Measurements from ENCODE around the gene LRRC75A.
"Not testable (repeated sequence)": the region's sequence is repeated elsewhere in the genome, so short reads cannot be mapped to it uniquely, and the experiment has no call there.

The LRRC75A gene

DNA sequence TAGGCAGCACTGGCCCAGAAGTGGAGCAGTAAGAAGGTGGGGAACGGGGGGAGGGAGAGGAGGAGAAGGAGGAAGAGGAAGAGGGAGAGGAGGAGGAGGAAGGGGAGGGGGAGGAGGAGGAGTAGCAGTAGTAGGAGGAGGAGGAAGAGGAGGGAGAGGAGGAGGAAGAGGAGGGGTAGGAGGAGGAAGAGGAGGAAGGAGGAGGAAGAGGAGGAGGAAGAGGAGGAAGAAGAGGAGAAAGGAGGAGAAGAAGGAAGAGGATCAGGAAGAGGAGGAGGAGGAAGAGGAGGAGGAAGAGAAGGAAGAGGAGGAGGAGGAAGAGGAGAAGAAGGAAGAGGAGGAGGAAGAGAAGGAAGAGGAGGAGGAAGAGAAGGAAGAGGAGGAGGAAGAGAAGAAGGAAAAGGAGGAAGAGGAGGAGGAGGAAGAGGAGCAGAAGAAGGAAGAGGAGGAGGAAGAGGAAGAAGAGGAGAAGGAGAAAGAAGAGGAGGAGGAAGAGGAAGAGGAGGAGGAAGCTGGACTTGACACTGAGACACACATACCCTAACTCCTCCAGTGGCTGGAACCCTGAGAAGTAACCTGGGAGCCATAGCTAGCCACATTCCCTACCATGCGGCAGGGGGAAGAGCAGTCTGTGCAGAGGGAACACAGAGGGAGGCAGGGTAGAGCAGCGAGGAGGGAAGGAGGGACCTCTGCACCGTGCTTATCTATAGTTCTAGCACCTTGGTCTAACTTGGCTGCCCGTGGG, 35.8 kb downstream of the LRRC75A start:
- Histone ChIP-seq H3K4me1 (ENCODE audit: control insufficient read depth, insufficient read depth, low read length) (peaks cover 14% of the 10 kb centered on the region), H3K36me3 (ENCODE audit: control insufficient read depth, insufficient read depth, low read length) (no peaks in the 10 kb centered on the region), H3K4me3 (ENCODE audit: insufficient read depth, low read depth, low read length) (no peak overlapping the region), H3K9me3 (ENCODE audit: control insufficient read depth, low read length) (no peaks in the 10 kb centered on the region), H3K27me3 (ENCODE audit: control insufficient read depth, insufficient read depth, low read length, poor library complexity, severe bottlenecking) (no peaks in the 10 kb centered on the region), H3K27ac (ENCODE audit: insufficient read depth, low read depth, low read length, poor library complexity, severe bottlenecking) (no peak overlapping the region)
- WGBS, 2 experiments, result 81 to 84% methylated on average over 5 of the region's 5 CpGs

DNA sequence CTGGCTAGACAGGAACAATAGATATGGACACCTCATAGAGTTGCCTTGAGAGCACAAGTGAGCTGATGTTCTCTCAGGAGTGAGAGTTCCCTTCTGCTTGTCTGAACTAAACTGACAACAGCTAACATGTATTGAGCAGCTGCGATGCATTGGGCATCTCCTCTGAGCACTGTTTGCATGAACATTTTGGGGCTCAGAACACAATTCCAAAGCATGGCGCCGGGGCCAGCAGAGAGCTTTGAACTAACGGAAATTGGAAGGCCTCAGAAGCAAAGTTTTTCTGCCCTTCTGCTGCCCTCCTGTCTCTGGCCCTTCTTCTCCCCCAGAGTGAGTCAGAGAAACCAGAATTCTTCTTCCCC, 38.5 kb downstream of the LRRC75A start:
- H3K27me3 ChIP-seq (ENCODE audit: control insufficient read depth, insufficient read depth, low read length, poor library complexity, severe bottlenecking), result no peaks in the 10 kb centered on the region
- H3K4me1 ChIP-seq (ENCODE audit: control insufficient read depth, insufficient read depth, low read length), result peaks cover 4% of the 10 kb centered on the region
- H3K4me3 ChIP-seq (ENCODE audit: insufficient read depth, low read depth, low read length), result no peak overlapping the region
- peaks cover 3% of the 10 kb centered on the region for H3K36me3 ChIP-seq (ENCODE audit: control insufficient read depth, insufficient read depth, low read length)
- H3K27ac ChIP-seq (ENCODE audit: insufficient read depth, low read depth, low read length, poor library complexity, severe bottlenecking), result no peak overlapping the region
- 94 to 95% methylated on average over 4 of the region's 4 CpGs for WGBS, 2 experiments
- H3K9me3 ChIP-seq (ENCODE audit: control insufficient read depth, low read length), result no peaks in the 10 kb centered on the region

DNA sequence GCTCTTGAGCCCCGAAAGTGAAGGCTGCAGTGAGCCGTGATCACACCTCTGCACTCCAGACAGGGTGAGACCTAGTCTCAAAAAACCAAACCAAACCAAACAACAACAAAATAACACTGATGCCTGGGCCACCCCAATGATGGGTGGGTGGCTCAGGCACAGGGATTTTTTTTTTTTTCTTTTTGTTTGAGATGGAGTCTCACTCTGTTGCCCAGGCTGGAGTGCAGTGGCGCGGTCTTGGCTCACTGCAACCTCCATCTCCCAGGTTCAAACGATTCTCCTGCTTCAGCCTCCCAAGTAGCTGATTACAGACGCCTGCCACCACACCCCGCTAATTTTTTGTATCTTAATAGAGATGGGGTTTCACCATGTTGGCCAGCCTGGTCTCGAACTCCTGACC, 39.7 kb downstream of the LRRC75A start:
- not testable (repeated sequence) for H3K4me1 ChIP-seq (ENCODE audit: control insufficient read depth, insufficient read depth, low read length); H3K27ac ChIP-seq (ENCODE audit: insufficient read depth, low read depth, low read length, poor library complexity, severe bottlenecking); H3K4me3 ChIP-seq (ENCODE audit: insufficient read depth, low read depth, low read length); H3K36me3 ChIP-seq (ENCODE audit: control insufficient read depth, insufficient read depth, low read length); H3K9me3 ChIP-seq (ENCODE audit: control insufficient read depth, low read length); H3K27me3 ChIP-seq (ENCODE audit: control insufficient read depth, insufficient read depth, low read length, poor library complexity, severe bottlenecking)
- WGBS, 2 experiments, result 81 to 84% methylated on average over 8 of the region's 8 CpGs

DNA sequence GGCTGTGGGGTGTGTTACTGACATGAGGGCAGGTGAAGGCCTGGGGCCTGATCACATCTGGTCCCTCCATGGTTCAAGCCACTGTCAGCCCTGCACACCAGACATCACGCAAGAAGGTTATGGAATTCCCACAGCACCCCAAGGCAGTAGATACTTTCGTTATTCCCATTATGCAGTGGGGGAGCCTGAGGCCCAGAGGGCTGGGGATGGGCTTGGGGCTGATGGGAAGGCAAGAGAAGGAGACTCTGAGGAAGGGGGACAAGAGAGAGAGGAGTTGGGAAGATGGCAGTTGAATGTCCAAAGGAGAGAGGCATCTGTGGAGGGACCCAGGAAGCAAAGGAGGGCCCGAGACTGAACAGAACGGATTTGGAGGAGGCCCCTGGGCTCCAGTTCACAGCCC, 42.0 kb downstream of the LRRC75A start:
- no peak overlapping the region for H3K27ac ChIP-seq (ENCODE audit: insufficient read depth, low read depth, low read length, poor library complexity, severe bottlenecking)
- no peaks in the 10 kb centered on the region for H3K27me3 ChIP-seq (ENCODE audit: control insufficient read depth, insufficient read depth, low read length, poor library complexity, severe bottlenecking)
- H3K36me3 ChIP-seq (ENCODE audit: control insufficient read depth, insufficient read depth, low read length), result peaks cover 9% of the 10 kb centered on the region
- H3K9me3 ChIP-seq (ENCODE audit: control insufficient read depth, low read length), result no peaks in the 10 kb centered on the region
- H3K4me1 ChIP-seq (ENCODE audit: control insufficient read depth, insufficient read depth, low read length), result peaks cover 4% of the 10 kb centered on the region
- H3K4me3 ChIP-seq (ENCODE audit: insufficient read depth, low read depth, low read length), result no peak overlapping the region
- 96 to 97% methylated on average over 4 of the region's 4 CpGs for WGBS, 2 experiments

DNA sequence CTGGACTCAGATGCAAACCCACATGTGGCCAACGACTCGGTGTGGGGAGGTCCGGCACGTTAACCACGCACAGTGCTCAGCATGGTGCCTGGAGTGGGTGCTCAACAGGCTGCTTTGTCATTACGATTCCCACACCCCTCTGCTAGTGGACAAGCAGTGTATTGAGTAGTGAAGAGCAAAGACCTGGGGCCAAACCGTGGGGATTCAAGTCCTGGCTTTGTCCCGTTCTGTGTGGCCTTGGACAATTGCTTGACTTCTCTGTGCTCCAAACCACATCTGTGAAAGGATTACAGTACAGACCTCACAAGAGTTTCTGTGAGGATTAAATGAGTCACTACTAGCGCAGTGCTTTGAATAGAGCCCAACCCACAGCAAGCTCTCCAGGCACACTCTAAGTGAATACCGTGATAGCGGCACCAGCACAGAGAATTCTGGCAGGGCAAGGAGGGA, 42.8 kb downstream of the LRRC75A start:
- WGBS, 2 experiments, result 95% methylated on average over 11 of the region's 11 CpGs
- H3K4me1 ChIP-seq (ENCODE audit: control insufficient read depth, insufficient read depth, low read length), result peaks cover 8% of the 10 kb centered on the region
- H3K27me3 ChIP-seq (ENCODE audit: control insufficient read depth, insufficient read depth, low read length, poor library complexity, severe bottlenecking), result no peaks in the 10 kb centered on the region
- H3K27ac ChIP-seq (ENCODE audit: insufficient read depth, low read depth, low read length, poor library complexity, severe bottlenecking), result no peak overlapping the region
- H3K36me3 ChIP-seq (ENCODE audit: control insufficient read depth, insufficient read depth, low read length), result peaks cover 13% of the 10 kb centered on the region
- H3K9me3 ChIP-seq (ENCODE audit: control insufficient read depth, low read length), result no peaks in the 10 kb centered on the region
- H3K4me3 ChIP-seq (ENCODE audit: insufficient read depth, low read depth, low read length), result no peak overlapping the region

DNA sequence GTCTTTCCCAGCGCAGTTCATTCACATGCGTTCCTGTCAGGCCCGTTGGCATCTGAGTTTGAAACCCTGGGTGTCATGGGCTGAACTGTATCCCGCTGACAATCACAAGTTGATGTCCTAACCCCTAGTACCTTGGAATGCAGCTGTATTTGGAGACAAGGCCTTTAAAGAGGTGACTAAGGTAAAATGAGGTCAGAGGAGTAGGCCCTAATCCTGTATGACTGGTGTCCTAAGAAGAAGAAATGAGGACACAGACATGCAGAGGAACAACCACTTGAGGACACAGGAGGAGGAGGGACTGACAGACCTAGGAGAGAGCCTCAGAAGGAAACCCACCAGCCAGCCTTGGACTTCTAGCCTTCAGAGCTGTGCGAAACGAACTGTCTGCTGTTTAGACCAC, 43.5 kb downstream of the LRRC75A start:
- Histone ChIP-seq H3K9me3 (ENCODE audit: control insufficient read depth, low read length) (no peaks in the 10 kb centered on the region), H3K4me3 (ENCODE audit: insufficient read depth, low read depth, low read length) (no peak overlapping the region), H3K4me1 (ENCODE audit: control insufficient read depth, insufficient read depth, low read length) (peaks cover 9% of the 10 kb centered on the region), H3K36me3 (ENCODE audit: control insufficient read depth, insufficient read depth, low read length) (peaks cover 19% of the 10 kb centered on the region), H3K27ac (ENCODE audit: insufficient read depth, low read depth, low read length, poor library complexity, severe bottlenecking) (no peak overlapping the region), H3K27me3 (ENCODE audit: control insufficient read depth, insufficient read depth, low read length, poor library complexity, severe bottlenecking) (no peaks in the 10 kb centered on the region)
- 94 to 95% methylated on average over 6 of the region's 6 CpGs for WGBS, 2 experiments

DNA sequence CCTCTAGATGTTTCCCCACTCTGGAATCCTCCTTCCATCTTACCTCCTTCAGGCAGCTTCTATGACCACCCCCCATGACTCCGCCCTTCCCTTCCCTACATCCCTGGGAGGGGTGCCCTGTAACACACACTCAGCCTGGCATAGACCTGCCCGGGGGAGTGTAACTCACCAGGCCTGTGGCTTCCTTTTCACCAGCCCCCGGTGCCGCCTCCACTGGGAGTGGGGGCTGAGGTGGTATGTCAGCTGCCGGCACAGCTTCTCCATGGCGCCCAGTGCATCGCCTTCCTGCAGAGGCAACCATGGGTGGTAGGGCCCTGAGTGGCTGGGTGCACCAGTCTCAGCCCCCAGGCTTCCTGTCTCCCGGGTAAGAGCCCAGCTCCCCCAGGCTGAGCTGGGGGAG, 44.3 kb downstream of the LRRC75A start:
- H3K4me3 ChIP-seq (ENCODE audit: insufficient read depth, low read depth, low read length), result no peak overlapping the region
- no peaks in the 10 kb centered on the region for H3K27me3 ChIP-seq (ENCODE audit: control insufficient read depth, insufficient read depth, low read length, poor library complexity, severe bottlenecking)
- peaks cover 26% of the 10 kb centered on the region for H3K36me3 ChIP-seq (ENCODE audit: control insufficient read depth, insufficient read depth, low read length)
- H3K9me3 ChIP-seq (ENCODE audit: control insufficient read depth, low read length), result no peaks in the 10 kb centered on the region
- WGBS, 2 experiments, result 95% methylated on average over 8 of the region's 8 CpGs
- no peak overlapping the region for H3K27ac ChIP-seq (ENCODE audit: insufficient read depth, low read depth, low read length, poor library complexity, severe bottlenecking)
- H3K4me1 ChIP-seq (ENCODE audit: control insufficient read depth, insufficient read depth, low read length), result peaks cover 12% of the 10 kb centered on the region

DNA sequence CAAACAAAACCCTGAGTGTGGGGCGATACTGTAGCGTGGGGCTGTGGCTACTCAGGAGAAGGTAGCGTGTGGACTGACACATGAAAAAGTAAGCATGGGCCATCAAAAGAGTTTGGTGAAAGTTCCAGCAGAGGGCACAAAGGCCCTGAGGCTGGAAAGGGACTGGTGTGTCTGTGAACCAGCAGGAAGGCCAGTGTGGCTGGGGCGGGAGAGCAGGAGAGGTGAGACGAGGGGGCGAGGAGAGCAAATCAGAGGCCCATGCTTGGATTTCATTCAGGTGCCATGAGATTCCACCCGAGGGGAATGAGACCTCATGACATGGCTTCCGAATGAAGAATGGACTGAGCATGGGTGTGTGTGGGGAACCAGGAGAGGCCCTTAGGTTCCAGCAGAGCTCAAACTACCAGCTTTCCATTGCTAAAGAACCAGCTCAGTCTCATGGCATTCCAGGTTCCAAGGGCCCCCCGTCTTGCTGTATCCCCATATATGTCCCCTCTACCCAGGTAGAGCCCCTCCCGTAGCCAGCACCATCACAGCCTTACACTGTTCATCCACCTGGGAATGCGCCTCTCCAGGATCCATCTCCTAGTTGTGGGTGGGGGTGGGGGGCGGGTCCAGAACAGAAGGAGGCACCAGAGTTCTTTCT, 45.5 kb downstream of the LRRC75A start:
- Histone ChIP-seq H3K27ac (ENCODE audit: insufficient read depth, low read depth, low read length, poor library complexity, severe bottlenecking) (no peak overlapping the region), H3K36me3 (ENCODE audit: control insufficient read depth, insufficient read depth, low read length) (peaks cover 39% of the 10 kb centered on the region)

DNA sequence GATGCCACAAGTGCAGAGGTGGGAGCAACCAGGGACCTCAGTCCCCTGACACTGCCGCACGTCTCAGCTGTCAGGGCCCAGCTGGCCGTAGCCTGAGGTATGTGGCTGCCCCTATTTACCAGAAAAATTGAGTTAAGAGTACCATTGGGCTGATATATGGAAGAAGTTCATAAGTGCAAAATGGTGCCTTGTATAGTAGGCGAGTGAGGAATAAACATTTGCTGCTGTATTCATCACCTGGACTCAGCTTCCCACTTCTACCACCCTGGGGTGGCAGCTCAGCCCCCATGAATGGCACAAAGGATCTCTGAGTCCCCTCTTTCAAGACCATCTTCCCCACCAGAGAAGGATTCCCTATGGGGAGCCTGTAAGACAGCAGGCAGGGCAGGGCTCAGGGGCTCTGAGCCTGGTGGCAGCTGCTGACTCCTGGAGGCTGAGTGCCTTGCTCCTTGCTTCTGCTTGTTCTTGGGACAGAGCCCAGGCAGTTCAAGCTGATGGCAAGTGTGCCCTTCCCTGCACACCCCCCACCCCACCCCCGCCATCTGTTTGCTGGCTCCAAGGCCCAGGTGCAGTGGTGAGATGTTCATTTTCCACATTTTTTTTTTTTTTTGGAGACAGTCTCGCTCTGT, 47.6 kb downstream of the LRRC75A start:
- no peaks in the 10 kb centered on the region for H3K9me3 ChIP-seq (ENCODE audit: control insufficient read depth, low read length)
- peaks cover 36% of the 10 kb centered on the region for H3K4me1 ChIP-seq (ENCODE audit: control insufficient read depth, insufficient read depth, low read length)
- WGBS, 2 experiments, result 88 to 93% methylated on average over 6 of the region's 6 CpGs
- peak overlapping the region; percentile 16 for H3K27ac ChIP-seq (ENCODE audit: insufficient read depth, low read depth, low read length, poor library complexity, severe bottlenecking)
- peaks cover 53% of the 10 kb centered on the region for H3K36me3 ChIP-seq (ENCODE audit: control insufficient read depth, insufficient read depth, low read length)
- no peak overlapping the region for H3K4me3 ChIP-seq (ENCODE audit: insufficient read depth, low read depth, low read length)
- no peaks in the 10 kb centered on the region for H3K27me3 ChIP-seq (ENCODE audit: control insufficient read depth, insufficient read depth, low read length, poor library complexity, severe bottlenecking)

More for the DNA sequence above, 45.5 kb downstream of the LRRC75A start:
- H3K9me3 ChIP-seq (ENCODE audit: control insufficient read depth, low read length), result no peaks in the 10 kb centered on the region
- no peaks in the 10 kb centered on the region for H3K27me3 ChIP-seq (ENCODE audit: control insufficient read depth, insufficient read depth, low read length, poor library complexity, severe bottlenecking)
- WGBS, 2 experiments, result 89 to 94% methylated on average over 11 to 12 of the region's 12 CpGs
- peaks cover 19% of the 10 kb centered on the region for H3K4me1 ChIP-seq (ENCODE audit: control insufficient read depth, insufficient read depth, low read length)
- H3K4me3 ChIP-seq (ENCODE audit: insufficient read depth, low read depth, low read length), result no peak overlapping the region

DNA sequence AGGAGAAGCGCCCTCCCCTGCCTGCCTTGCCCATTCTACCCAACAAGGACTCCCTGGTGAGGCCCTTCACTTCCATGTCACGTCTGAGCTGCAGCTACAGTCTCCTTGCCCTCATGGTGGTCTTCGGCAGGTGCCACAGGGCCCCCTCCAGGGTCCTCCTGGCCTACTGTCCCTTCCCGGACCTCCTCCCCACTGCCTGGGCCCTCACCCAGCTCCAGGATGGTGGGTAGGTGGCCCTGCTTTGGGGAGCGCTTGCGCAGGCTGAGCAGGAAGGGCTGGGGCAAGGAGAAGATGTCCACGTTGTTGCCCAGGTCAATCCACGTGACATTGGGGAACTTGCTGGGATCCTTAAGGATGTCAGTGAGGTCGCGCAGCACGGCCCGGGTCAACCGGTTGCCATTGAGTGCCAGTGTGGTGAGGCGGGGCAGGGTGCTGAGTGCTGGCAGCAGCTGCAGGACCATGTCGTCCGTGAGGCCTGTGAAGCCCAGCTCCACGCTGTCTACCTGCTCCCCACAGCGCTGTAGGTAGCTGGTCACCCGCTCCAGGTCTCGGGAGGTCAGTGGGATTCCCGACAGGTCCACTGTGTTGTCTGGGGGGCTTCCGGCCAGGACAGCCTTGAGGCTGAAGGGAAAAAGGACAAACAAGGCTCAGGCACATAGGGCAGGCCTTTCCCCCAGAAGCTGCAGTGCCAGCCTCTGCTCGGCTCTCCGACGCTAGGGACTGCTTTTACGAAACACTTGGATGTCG, 48.3 kb downstream of the LRRC75A start:
- Histone ChIP-seq H3K4me3 (ENCODE audit: insufficient read depth, low read depth, low read length) (no peak overlapping the region), H3K27me3 (ENCODE audit: control insufficient read depth, insufficient read depth, low read length, poor library complexity, severe bottlenecking) (no peaks in the 10 kb centered on the region), H3K27ac (ENCODE audit: insufficient read depth, low read depth, low read length, poor library complexity, severe bottlenecking) (peak overlapping the region; percentile 16), H3K4me1 (ENCODE audit: control insufficient read depth, insufficient read depth, low read length) (peaks cover 36% of the 10 kb centered on the region), H3K36me3 (ENCODE audit: control insufficient read depth, insufficient read depth, low read length) (peaks cover 49% of the 10 kb centered on the region), H3K9me3 (ENCODE audit: control insufficient read depth, low read length) (no peaks in the 10 kb centered on the region)
- 91 to 92% methylated on average over 27 of the region's 27 CpGs for WGBS, 2 experiments

Data from ectodermal cell (in vitro differentiated cells).